Kidney glomerular epithelial cell (primary cell): ENCODE data around the gene CAMSAP1.

Source experiments
- DNase-seq: peaks from one replicate; lab custom pipeline; 2025; lab: John Stamatoyannopoulos, UW

Gene CAMSAP1

GRCh38 chr9:135813671-135814290, 93.6 kb downstream of the CAMSAP1 start:
- DNase-seq: no peak

GRCh38 chr9:135812961-135813360, 94.4 kb downstream of the CAMSAP1 start:
- DNase-seq: no peak

DNA sequence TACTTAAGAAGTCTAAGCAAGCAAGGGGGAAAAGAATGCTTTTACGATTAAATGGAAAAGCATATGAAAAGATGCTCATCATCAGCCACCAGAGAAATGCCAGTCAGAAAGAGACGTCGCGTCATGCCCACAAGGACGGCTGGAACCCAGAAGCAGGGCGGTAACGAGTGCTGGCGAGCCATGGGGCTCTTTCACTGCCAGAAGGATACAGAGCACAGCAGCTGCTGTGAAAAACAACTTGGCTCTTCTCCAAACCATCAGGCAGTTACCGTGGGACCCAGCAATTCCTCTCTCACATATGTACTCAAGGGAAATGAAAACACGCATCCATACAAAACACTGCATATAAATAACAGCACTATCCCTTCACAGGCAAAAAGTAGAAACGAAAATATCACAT, 95.5 kb downstream of the CAMSAP1 start:
- DNase-seq: no peak

DNA sequence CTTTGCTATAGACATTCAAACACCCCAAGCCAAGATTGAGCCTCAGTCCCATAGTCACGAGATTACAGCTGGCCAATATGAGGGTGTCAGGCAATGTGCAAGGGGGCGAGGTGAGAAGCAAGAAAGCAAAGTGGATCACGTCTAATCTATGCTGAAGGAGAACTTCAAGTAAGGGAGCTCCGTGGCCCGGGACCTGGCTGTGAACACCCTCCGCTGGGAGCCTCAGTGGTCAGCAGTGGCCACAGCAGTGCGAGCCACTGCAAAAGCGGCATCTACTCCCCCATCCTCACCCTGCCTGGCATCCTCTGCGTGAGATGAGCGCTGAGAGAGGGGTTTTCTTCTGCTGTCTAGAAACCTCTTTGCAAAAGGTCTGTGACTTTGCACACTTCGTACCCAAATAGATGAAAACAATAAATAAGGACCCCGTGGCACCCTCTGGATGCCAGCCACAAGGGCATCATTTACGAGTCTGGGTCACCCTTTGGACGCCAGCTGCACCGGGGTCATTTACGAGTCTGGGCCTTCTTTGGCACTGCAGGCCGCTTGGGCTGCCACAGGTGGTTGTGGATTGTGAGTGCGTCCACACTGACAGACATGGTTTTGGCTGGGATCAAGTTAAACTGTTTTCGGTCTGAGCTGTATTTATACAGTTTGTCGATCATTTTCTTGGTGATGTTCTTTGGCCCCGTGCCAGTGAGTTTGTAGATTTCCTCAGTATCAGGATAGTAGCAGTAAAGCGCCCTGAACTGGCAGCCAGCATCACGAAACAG, 96.4 kb downstream of the CAMSAP1 start:
- DNase-seq: no peak

DNA sequence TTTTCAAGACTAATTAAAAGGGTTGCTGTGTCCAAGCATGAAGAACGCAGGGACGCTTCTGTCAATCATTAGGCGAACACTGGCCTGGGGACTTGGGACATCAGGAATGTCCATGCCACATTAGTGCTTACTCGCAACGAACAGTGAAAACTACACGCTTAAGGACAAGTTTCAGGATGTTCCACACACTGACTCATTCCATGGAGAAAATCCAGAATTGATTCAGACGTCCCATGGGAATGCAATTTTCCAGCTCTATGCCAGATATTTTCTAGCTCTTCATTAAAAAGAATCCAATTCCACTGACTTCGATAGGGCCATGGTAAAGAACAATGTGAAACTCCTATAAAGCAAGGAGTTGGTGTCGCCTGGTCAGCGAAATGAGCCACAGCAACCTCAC, 98.2 kb downstream of the CAMSAP1 start:
- no peak for DNase-seq

DNA sequence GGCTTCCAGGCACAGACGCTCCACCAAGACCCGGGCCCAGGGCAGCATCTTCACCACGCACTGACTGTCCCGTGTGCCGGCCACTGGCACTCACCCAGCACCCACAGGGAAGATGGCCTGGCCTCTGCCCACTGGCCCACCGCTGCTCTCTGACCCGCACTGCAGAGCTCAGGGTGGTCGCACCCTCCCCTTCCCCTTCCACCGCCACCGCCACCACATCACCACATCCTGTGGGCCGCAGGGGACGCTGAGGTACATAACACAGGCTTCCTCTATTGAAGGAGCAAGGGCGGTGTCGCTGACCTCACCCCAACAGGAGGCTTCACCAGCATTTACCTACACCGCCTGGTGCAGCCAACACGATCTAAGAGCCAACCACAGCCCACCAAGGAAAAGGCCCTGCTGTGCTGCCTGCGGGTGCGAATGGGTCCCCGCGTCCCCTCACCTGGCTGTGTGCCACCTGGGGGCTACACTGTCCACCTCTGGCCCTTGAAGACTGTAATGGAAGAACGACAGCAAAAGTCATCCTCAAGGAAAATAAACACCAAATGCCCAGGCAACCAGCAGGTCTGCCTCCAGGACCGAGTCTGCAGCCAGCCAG, 101.8 kb downstream of the CAMSAP1 start:
- no peak for DNase-seq

GRCh38 chr9:135804581-135805421, 102.5 kb downstream of the CAMSAP1 start:
- no peak for DNase-seq

DNA sequence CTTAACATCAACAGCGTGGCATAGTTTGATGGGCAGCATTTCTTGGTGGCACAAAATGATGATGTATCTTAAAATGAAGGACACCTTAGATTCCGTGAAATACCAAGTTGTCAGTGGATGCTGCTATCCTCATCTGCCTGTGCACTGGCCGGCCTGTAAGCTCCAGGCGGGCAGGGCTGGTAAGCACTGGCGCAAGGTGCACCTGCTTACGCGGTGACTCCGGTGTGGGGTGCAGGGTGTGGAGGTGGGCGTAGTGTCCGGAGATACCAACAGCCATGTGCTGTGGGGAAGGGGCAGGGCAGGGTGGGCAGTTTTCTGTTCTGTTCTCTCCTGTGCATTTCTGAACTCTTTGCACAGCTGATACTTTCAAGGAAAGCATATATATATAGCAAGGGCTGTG, 103.9 kb downstream of the CAMSAP1 start:
- DNase-seq: no peak

- DNase-seq: no peak
Measured at GRCh38 chr9:135802876-135803419, 104.4 kb downstream of the CAMSAP1 start.

GRCh38 chr9:135801070-135801469, 106.3 kb downstream of the CAMSAP1 start:
- DNase-seq: no peak

GRCh38 chr9:135799261-135799660, 108.1 kb downstream of the CAMSAP1 start:
- DNase-seq: no peak

GRCh38 chr9:135798263-135798585, 109.1 kb downstream of the CAMSAP1 start:
- DNase-seq: no peak

GRCh38 chr9:135797507-135798262, 109.7 kb downstream of the CAMSAP1 start:
- DNase-seq: no peak

DNA sequence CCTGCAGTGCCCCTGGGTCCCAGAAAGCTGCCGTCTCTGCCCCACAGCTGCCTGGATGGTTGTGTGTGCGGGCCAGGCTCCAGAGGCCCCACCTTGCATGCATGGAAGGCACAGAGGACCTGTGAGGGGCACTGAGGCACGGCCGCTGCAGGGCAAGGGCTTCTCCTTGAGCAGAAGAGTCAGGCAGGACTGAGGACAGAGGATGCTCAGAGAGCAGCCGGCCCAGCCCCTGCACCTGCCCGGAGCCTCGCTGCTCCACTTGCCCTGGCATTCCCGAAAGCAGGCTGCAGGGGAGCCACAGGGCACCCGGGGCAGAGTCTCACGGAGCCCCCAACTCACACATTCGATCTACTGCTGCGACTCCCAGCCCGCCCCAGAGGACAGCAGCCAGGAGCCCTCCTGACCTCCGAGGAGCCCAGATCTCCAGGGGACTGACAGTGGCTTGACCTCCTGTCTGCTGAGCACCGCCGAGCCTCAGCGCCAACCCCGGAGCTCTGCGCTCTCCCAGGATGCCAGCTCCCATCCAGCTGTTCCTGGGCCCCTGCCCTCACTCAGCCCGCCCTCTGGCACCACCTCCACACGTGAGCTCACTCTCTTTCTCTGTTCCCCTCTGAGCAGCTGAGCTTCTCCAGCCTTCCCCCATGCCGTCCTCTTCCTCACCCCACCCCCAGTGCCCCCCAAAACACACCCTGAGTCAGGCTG, 110.4 kb downstream of the CAMSAP1 start:
- no peak for DNase-seq

GRCh38 chr9:135795391-135795790, 112.0 kb downstream of the CAMSAP1 start:
- no peak for DNase-seq

DNA sequence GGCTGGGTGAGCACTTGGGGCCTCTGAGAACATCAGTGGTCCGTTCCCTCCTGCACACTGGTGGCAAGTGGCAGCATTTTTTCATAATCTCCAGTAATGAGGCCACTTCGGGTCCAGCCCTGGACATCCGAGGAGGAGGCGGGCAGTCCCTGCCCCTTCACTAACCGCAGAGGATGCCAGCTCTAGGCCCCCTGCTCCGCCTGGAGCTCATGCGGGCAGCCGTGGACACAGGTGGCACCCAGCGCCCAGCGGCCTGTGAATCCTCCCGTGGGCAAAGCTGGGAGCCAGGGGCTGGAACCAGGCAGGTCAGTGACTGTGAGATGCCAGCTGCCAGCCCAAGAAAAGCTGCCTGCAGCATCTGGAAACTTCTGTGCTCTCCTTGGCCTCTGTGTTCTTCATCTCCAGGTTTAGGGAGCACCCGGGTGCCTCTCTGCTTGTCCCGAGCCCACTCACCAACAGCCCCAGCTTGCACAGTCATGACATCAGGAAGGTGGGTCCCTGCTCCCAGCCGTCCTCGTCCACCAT, 112.9 kb downstream of the CAMSAP1 start:
- no peak for DNase-seq

- DNase-seq: no peak
Measured at GRCh38 chr9:135794057-135794335, 113.3 kb downstream of the CAMSAP1 start.

DNA sequence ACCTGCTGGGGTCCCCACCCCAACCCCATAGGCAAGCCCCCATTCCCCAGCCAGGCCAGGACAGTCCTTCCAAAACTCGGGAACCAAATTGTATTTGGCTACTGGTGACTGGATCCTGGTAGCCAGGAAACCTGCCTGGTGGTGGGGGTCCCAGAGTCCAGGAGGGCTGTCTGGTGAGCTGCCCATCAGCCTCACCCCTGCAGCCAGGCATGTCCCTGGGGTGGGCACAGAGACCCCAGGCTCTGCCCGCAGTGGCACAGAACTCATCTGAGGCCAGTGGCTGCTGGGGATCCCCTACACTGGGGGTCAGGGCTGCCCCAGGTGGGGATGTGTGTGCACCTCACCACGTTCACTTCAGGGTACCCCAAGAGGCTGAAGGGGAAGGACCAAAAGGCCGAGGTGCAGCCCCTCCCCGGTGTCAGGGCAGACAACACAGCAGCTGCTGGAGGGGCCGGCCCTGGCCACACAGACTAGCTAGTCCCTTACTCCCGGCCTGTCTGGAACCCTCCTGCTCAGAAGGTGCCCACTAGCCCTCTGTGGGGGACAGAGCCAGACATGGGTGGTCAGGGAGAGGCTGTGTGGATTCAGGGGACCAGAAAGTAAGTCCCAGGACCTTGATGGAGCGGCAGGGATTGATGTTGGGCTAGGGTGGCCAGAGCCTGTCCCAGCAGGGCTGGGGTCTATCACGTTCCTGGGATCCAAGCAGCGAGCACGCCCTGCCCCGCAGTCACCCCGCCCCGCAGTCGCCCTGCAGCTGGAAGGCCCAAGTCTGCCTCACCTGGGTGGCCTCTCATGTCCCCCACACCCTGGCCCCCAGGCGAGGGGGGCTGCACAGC, 113.9 kb downstream of the CAMSAP1 start:
- DNase-seq: no peak

GRCh38 chr9:135792268-135793128, 114.8 kb downstream of the CAMSAP1 start:
- no peak for DNase-seq
